HEK293 (cell line): ENCODE results near the gene SLC2A6.

Experiments
- CTCF ChIA-PET: fragments of 350-600 bp; formaldehyde crosslinking; extraction: SDS; loops from one replicate; lab custom pipeline; 2021; ENCODE audit warnings: antibody characterized with exemption; lab: Yijun Ruan, JAX
- POLR2A ChIA-PET: fragments of 300-600 bp; formaldehyde crosslinking; extraction: SDS; loops from one replicate; lab custom pipeline; 2020; ENCODE audit warnings: antibody characterized with exemption, inconsistent platforms; lab: Yijun Ruan, JAX
- H3K27ac ChIP-seq: fragments of 200-500 bp; sonication (Bioruptor generic); 2 replicates; pipeline ENCODE4 v1.5.1; 2014; ENCODE audit warnings: low read depth, low read length, control low read depth, inconsistent platforms; ENCODE audit errors: extremely low read depth
- H3K36me3 ChIP-seq, 2 experiments: fragments of 200-500 bp in 1 of 2; sonication (Bioruptor generic) in 1 of 2; 1 replicate in 1 of 2; 2 replicates in 1 of 2; pipeline ENCODE4 v1.5.1; 2014 to 2017; ENCODE audit warnings: inconsistent platforms in 2 of 2, low read length in 2 of 2; ENCODE audit not compliant: control insufficient read depth in 2 of 2, insufficient read depth in 1 of 2
- H3K4me1 ChIP-seq: fragments of 200-500 bp; sonication (Bioruptor generic); 2 replicates; pipeline ENCODE4 v1.5.1; 2014; ENCODE audit warnings: mild to moderate bottlenecking, low read length, inconsistent platforms; ENCODE audit not compliant: control insufficient read depth, insufficient read depth
- H3K4me3 ChIP-seq: 2 replicates; pipeline ENCODE4 v1.5.1; 2011; ENCODE audit warnings: low read depth, mild to moderate bottlenecking, control low read depth, low read length, moderate library complexity
- H3K9me3 ChIP-seq: fragments of 200-500 bp; sonication (Bioruptor generic); 2 replicates; pipeline ENCODE4 v1.5.1; 2014; ENCODE audit warnings: low read depth, low read length, inconsistent platforms; ENCODE audit not compliant: control insufficient read depth, insufficient read depth
- GLIS2 ChIP-seq: fragments of 450-650 bp; formaldehyde crosslinking; IDR thresholded peaks from 2 replicates; pipeline ENCODE4 v1.5.1; 2016; ENCODE audit warnings: missing biosample characterization, missing genetic modification characterization
- PRDM10 ChIP-seq: fragments of 450-650 bp; formaldehyde crosslinking; IDR thresholded peaks from 2 replicates; pipeline ENCODE4 v1.5.1; 2016; ENCODE audit warnings: missing biosample characterization, missing genetic modification characterization
- SCRT2 ChIP-seq: fragments of 450-650 bp; formaldehyde crosslinking; IDR thresholded peaks from 2 replicates; pipeline ENCODE4 v1.5.1; 2016; ENCODE audit warnings: missing biosample characterization, missing genetic modification characterization
- SETDB1 ChIP-seq: IDR thresholded peaks from one replicate; pipeline ENCODE4 v1.6.1; 2017; ENCODE audit warnings: mild to moderate bottlenecking, low read length, moderate library complexity, mixed read lengths; ENCODE audit not compliant: insufficient read length
- TCF7L2 ChIP-seq: IDR thresholded peaks from 2 replicates; pipeline ENCODE4 v1.6.1; 2011; ENCODE audit warnings: low read depth, mild to moderate bottlenecking, inconsistent platforms, low read length, moderate library complexity, borderline replicate concordance
- TSHZ1 ChIP-seq: fragments of 450-650 bp; formaldehyde crosslinking; IDR thresholded peaks from 2 replicates; pipeline ENCODE4 v1.5.1; 2016; ENCODE audit warnings: missing biosample characterization, missing genetic modification characterization, borderline replicate concordance
- ZNF157 ChIP-seq: fragments of 450-650 bp; formaldehyde crosslinking; IDR thresholded peaks from 2 replicates; pipeline ENCODE4 v1.5.1; 2016; ENCODE audit warnings: missing biosample characterization, missing genetic modification characterization
- ZNF280C ChIP-seq: fragments of 450-650 bp; formaldehyde crosslinking; IDR thresholded peaks from 2 replicates; pipeline ENCODE4 v1.5.1; 2016; ENCODE audit warnings: missing biosample characterization, missing genetic modification characterization
- ZNF398 ChIP-seq: fragments of 450-650 bp; formaldehyde crosslinking; IDR thresholded peaks from 2 replicates; pipeline ENCODE4 v1.5.1; 2017; ENCODE audit warnings: missing biosample characterization, missing genetic modification characterization
- ZNF416 ChIP-seq: fragments of 450-650 bp; formaldehyde crosslinking; IDR thresholded peaks from 2 replicates; pipeline ENCODE4 v1.5.1; 2016; ENCODE audit warnings: missing biosample characterization, missing genetic modification characterization
- ZNF426 ChIP-seq: fragments of 450-650 bp; formaldehyde crosslinking; IDR thresholded peaks from 2 replicates; pipeline ENCODE4 v1.5.1; 2017; ENCODE audit warnings: missing biosample characterization, missing genetic modification characterization, mild to moderate bottlenecking, inconsistent platforms, moderate library complexity
- ZNF518A ChIP-seq: fragments of 450-650 bp; formaldehyde crosslinking; conservative IDR thresholded peaks from 2 replicates; pipeline ENCODE4 v1.5.1; 2016; ENCODE audit warnings: low read depth, missing biosample characterization, missing genetic modification characterization
- ZNF623 ChIP-seq: fragments of 450-650 bp; formaldehyde crosslinking; IDR thresholded peaks from 2 replicates; pipeline ENCODE4 v1.5.1; 2016; ENCODE audit warnings: missing biosample characterization, missing genetic modification characterization
- ZNF639 ChIP-seq: fragments of 450-650 bp; formaldehyde crosslinking; IDR thresholded peaks from 2 replicates; pipeline ENCODE4 v1.5.1; 2016; ENCODE audit warnings: missing biosample characterization, missing genetic modification characterization
- ZNF768 ChIP-seq: fragments of 450-650 bp; formaldehyde crosslinking; IDR thresholded peaks from 2 replicates; pipeline ENCODE4 v1.5.1; 2018; ENCODE audit warnings: missing biosample characterization, mild to moderate bottlenecking, missing genetic modification characterization

SLC2A6 gene

GRCh38 chr9:133518706-133519449 is 40.0 kb upstream of the SLC2A6 start:
- H3K9me3 ChIP-seq, result no peaks in the 10 kb centered on the region
- CTCF ChIA-PET, result interaction anchor here (0.6 to 1.0 kb wide), 2 partner anchors 8 to 339 kb away, joined by 3 read pairs; no protein-coding TSS in a partner anchor
- H3K27ac ChIP-seq, result no peak overlapping the region
- no peaks in the 10 kb centered on the region for H3K36me3 ChIP-seq
- TF ChIP-seq TSHZ1, result no peak
- TF ChIP-seq ZNF768 (tag by site-specific recombination), result no peak
- no peak for TF ChIP-seq GLIS2 (tag by site-specific recombination)
- TF ChIP-seq ZNF157 (tag by site-specific recombination), result no peak
- no peak for TF ChIP-seq ZNF639
- no peak for TF ChIP-seq ZNF623 (tag by site-specific recombination)
- no peak for TF ChIP-seq PRDM10 (tag by site-specific recombination)
- no peak for TF ChIP-seq ZNF426
- no peak for TF ChIP-seq TCF7L2
- no peak for TF ChIP-seq ZNF416 (tag by site-specific recombination)
- no peaks in the 10 kb centered on the region for H3K4me1 ChIP-seq
- POLR2A ChIA-PET, result no interaction called here
- no peak overlapping the region for H3K4me3 ChIP-seq

GRCh38 chr9:133518200-133518599 is 39.3 kb upstream of the SLC2A6 start:
- Histone ChIP-seq H3K27ac (no peak overlapping the region), H3K36me3 (no peaks in the 10 kb centered on the region), H3K4me1 (no peaks in the 10 kb centered on the region), H3K4me3 (no peak overlapping the region), H3K9me3 (no peaks in the 10 kb centered on the region)
- POLR2A ChIA-PET, result no interaction called here
- CTCF ChIA-PET, result interaction anchor here (0.6 to 1.0 kb wide), 4 partner anchors 9 to 339 kb away, joined by 3 read pairs; no protein-coding TSS in a partner anchor
- TF ChIP-seq ZNF398 (tag by site-specific recombination) (no peak), SCRT2 (tag by site-specific recombination) (no peak), ZNF518A (tag by site-specific recombination) (no peak), SETDB1 (no peak), ZNF280C (no peak)
